Measurements from ENCODE around the gene EVC2. TPM values are rescaled to one million over a fixed set of nuclear protein-coding genes. Genes with fewer than 3 reads are reported as not detected.

The EVC2 gene
- total RNA-seq, 1 experiment from 2014 or later = not detected

DNA sequence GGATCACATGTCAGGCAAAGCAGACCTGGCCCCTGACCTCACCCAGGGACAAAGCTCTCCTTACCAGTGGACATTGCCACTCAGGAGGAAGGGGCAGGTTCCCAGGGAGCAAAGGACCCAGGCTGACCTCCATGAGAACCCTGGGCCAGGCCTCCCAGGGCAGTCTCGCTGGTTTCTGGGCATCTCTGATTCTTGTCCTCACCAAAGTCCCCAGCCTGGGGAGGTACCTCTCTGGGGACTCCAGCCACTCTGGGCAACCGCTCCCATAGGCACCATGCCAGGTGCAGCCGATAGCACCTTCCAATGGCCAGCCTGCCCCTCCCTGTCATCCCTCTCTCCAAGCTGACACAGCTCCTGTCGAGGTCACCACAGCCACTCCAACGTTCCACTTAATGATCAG is 7.9 kb downstream of the EVC2 start:
- Histone ChIP-seq H3K9me3 (ENCODE audit: control insufficient read depth, insufficient read depth, low read depth, low read length) (no peaks in the 10 kb centered on the region), H3K4me3 (ENCODE audit: low read depth in 2 of 2, low read length in 2 of 2) (no peak overlapping the region), H3K27me3 (ENCODE audit: control insufficient read depth, insufficient read depth, low read length) (no peaks in the 10 kb centered on the region), H3K27ac (ENCODE audit: low read length) (no peak overlapping the region), H3K4me1 (ENCODE audit: control insufficient read depth, insufficient read depth, low read length) (no peaks in the 10 kb centered on the region), H3K36me3 (ENCODE audit: control insufficient read depth, insufficient read depth, low read length) (no peaks in the 10 kb centered on the region)
- DNase-seq (ENCODE audit: low read depth, low spot score) = no peak
- intact Hi-C loops (cut with micrococcal nuclease; ENCODE audit: unreplicated experiment) = no loop called here
- in situ Hi-C loops (cut with HindIII; ENCODE audit: low pct_unique_long_range_greater_than_20kb, low sequenced_read_pairs) = no loop called here
- ChIA-PET CTCF (no interaction called here), POLR2A (no interaction called here)
- no TSS peak for BruUV-seq (replicated peaks)
- TF ChIP-seq POLR2AphosphoS5 (IDR thresholded peaks at IDR 0.05; ENCODE audit: low read depth, low read length) (no peak), TCF7L2 (IDR thresholded peaks at IDR 0.05; ENCODE audit: low read depth, low read length) (no peak), SIN3A (IDR thresholded peaks at IDR 0.05; ENCODE audit: borderline replicate concordance, insufficient read depth, low read depth, low read length) (no peak)
- TF ChIP-seq, protein P1, sequence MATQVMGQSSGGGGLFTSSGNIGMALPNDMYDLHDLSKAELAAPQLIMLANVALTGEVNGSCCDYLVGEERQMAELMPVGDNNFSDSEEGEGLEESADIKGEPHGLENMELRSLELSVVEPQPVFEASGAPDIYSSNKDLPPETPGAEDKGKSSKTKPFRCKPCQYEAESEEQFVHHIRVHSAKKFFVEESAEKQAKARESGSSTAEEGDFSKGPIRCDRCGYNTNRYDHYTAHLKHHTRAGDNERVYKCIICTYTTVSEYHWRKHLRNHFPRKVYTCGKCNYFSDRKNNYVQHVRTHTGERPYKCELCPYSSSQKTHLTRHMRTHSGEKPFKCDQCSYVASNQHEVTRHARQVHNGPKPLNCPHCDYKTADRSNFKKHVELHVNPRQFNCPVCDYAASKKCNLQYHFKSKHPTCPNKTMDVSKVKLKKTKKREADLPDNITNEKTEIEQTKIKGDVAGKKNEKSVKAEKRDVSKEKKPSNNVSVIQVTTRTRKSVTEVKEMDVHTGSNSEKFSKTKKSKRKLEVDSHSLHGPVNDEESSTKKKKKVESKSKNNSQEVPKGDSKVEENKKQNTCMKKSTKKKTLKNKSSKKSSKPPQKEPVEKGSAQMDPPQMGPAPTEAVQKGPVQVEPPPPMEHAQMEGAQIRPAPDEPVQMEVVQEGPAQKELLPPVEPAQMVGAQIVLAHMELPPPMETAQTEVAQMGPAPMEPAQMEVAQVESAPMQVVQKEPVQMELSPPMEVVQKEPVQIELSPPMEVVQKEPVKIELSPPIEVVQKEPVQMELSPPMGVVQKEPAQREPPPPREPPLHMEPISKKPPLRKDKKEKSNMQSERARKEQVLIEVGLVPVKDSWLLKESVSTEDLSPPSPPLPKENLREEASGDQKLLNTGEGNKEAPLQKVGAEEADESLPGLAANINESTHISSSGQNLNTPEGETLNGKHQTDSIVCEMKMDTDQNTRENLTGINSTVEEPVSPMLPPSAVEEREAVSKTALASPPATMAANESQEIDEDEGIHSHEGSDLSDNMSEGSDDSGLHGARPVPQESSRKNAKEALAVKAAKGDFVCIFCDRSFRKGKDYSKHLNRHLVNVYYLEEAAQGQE (IDR thresholded peaks at IDR 0.05; ENCODE audit: insufficient read depth in 1 of 2, low read depth in 2 of 2, low read length in 1 of 2) = no peak
- TF ChIP-seq, protein P2, sequence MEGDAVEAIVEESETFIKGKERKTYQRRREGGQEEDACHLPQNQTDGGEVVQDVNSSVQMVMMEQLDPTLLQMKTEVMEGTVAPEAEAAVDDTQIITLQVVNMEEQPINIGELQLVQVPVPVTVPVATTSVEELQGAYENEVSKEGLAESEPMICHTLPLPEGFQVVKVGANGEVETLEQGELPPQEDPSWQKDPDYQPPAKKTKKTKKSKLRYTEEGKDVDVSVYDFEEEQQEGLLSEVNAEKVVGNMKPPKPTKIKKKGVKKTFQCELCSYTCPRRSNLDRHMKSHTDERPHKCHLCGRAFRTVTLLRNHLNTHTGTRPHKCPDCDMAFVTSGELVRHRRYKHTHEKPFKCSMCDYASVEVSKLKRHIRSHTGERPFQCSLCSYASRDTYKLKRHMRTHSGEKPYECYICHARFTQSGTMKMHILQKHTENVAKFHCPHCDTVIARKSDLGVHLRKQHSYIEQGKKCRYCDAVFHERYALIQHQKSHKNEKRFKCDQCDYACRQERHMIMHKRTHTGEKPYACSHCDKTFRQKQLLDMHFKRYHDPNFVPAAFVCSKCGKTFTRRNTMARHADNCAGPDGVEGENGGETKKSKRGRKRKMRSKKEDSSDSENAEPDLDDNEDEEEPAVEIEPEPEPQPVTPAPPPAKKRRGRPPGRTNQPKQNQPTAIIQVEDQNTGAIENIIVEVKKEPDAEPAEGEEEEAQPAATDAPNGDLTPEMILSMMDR (IDR thresholded peaks at IDR 0.05) = no peak
- no peak for ATAC-seq

DNA sequence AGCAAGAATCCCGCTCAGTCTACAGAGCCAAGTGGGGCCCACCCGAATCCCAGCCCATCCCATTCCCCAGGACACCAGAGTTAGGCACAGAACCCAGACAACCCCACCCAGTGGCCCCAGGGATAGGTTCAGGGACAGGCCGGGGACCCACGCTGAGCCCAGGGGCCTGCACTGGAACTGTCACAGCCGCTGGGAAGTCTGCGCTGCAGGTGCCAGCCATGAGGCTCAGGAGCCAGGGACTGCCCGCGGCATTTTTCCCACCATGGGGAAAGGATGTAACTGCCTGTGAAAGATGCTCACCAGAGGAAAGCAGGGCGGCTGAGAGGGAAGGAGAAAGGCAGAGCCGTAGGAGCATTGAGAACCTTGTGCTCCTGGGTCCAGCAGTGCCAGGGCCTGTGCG is 12.0 kb downstream of the EVC2 start:
- Histone ChIP-seq H3K27me3 (ENCODE audit: control insufficient read depth, insufficient read depth, low read length) (no peaks in the 10 kb centered on the region), H3K9me3 (ENCODE audit: control insufficient read depth, insufficient read depth, low read depth, low read length) (no peaks in the 10 kb centered on the region), H3K4me3 (ENCODE audit: low read depth in 2 of 2, low read length in 2 of 2) (no peak overlapping the region), H3K4me1 (ENCODE audit: control insufficient read depth, insufficient read depth, low read length) (no peaks in the 10 kb centered on the region), H3K36me3 (ENCODE audit: control insufficient read depth, insufficient read depth, low read length) (no peaks in the 10 kb centered on the region), H3K27ac (ENCODE audit: low read length) (no peak overlapping the region)
- intact Hi-C loops (cut with micrococcal nuclease; ENCODE audit: unreplicated experiment) (no loop called here), in situ Hi-C loops (cut with HindIII; ENCODE audit: low pct_unique_long_range_greater_than_20kb, low sequenced_read_pairs) (no loop called here)
- POLR2A ChIA-PET = no interaction called here
- TF ChIP-seq, protein P2 (IDR thresholded peaks at IDR 0.05) = no peak
- TF ChIP-seq POLR2AphosphoS5 (IDR thresholded peaks at IDR 0.05; ENCODE audit: low read depth, low read length) (no peak), TCF7L2 (IDR thresholded peaks at IDR 0.05; ENCODE audit: low read depth, low read length) (no peak), SIN3A (IDR thresholded peaks at IDR 0.05; ENCODE audit: borderline replicate concordance, insufficient read depth, low read depth, low read length) (no peak)
- TF ChIP-seq, protein P1 (IDR thresholded peaks at IDR 0.05; ENCODE audit: insufficient read depth in 1 of 2, low read depth in 2 of 2, low read length in 1 of 2) = no peak
- no TSS peak for BruUV-seq (replicated peaks)
- ATAC-seq (no peak), DNase-seq (ENCODE audit: low read depth, low spot score) (no peak)
- CTCF ChIA-PET = no interaction called here
